ENCODE data around the gene PDZD8.

DNA sequence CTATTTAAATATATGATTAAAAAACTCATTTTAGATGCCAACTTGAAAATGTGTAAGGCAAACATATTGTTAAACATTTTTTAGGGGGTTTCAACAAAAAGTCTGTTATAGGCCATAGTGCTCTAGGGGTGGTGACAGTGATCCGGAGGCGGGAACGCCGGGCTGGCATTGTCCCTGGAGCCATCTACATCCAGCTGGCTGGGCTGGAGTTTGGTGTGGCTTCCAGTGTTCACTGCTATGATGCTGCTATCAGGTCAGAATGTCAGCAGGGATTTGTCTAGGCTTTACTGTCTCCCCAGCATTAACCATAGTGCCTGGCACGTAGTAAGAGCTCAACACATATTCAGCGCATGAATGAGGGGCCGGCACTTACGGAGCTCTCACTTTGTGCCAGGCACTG lies 136.2 kb downstream of the PDZD8 start:
- TF ChIP-seq EP300 (IDR thresholded peaks at IDR 0.05): no peak
- TF ChIP-seq, protein P1, sequence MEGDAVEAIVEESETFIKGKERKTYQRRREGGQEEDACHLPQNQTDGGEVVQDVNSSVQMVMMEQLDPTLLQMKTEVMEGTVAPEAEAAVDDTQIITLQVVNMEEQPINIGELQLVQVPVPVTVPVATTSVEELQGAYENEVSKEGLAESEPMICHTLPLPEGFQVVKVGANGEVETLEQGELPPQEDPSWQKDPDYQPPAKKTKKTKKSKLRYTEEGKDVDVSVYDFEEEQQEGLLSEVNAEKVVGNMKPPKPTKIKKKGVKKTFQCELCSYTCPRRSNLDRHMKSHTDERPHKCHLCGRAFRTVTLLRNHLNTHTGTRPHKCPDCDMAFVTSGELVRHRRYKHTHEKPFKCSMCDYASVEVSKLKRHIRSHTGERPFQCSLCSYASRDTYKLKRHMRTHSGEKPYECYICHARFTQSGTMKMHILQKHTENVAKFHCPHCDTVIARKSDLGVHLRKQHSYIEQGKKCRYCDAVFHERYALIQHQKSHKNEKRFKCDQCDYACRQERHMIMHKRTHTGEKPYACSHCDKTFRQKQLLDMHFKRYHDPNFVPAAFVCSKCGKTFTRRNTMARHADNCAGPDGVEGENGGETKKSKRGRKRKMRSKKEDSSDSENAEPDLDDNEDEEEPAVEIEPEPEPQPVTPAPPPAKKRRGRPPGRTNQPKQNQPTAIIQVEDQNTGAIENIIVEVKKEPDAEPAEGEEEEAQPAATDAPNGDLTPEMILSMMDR (IDR thresholded peaks at IDR 0.05): no peak
- TF ChIP-seq POLR2AphosphoS5 (IDR thresholded peaks at IDR 0.05): no peak
